MM.1S (cell line): Measurements from ENCODE around the gene HOXC9.
"Not testable (repeated sequence)": the region's sequence is repeated elsewhere in the genome, so short reads cannot be mapped to it uniquely, and the experiment has no call there.

Source experiments
- DNase-seq: peaks from one replicate; pipeline ENCODE4 v3.0.0-alpha.2; 2015
- H2AFZ ChIP-seq: fragments of 300-600 bp; sonication (generic); 2 replicates; pipeline ENCODE4 v1.6.0; 2016; ENCODE audit warnings: antibody characterized with exemption, low read length
- H3F3A ChIP-seq: fragments of 300-600 bp; sonication (generic); 2 replicates; pipeline ENCODE4 v1.6.1; 2016; ENCODE audit warnings: mild to moderate bottlenecking, antibody characterized with exemption, low read length, moderate library complexity, mixed read lengths; ENCODE audit not compliant: insufficient read depth
- H3K27ac ChIP-seq: fragments of 300-600 bp; sonication (generic); 2 replicates; pipeline ENCODE4 v1.5.1; 2016; ENCODE audit warnings: mild to moderate bottlenecking, low read length
- H3K27me3 ChIP-seq: fragments of 300-600 bp; sonication (generic); replicated peaks from 2 replicates; pipeline ENCODE4 v1.6.0; 2016; ENCODE audit warnings: low read length; ENCODE audit not compliant: insufficient read depth
- H3K36me3 ChIP-seq: fragments of 300-600 bp; sonication (generic); replicated peaks from 2 replicates; pipeline ENCODE4 v1.6.1; 2016; ENCODE audit warnings: mild to moderate bottlenecking, low read length, mixed read lengths; ENCODE audit not compliant: insufficient read depth
- H3K4me1 ChIP-seq: fragments of 300-600 bp; sonication (generic); 2 replicates; pipeline ENCODE4 v1.6.1; 2016; ENCODE audit warnings: low read length, mixed read lengths
- H3K4me2 ChIP-seq: fragments of 300-600 bp; sonication (generic); 2 replicates; pipeline ENCODE4 v1.6.0; 2016; ENCODE audit warnings: low read depth, low read length
- H3K4me3 ChIP-seq: fragments of 300-600 bp; sonication (generic); 2 replicates; pipeline ENCODE4 v1.5.1; 2016; ENCODE audit warnings: low read length, mixed read lengths
- H3K79me2 ChIP-seq: fragments of 300-600 bp; sonication (generic); 2 replicates; pipeline ENCODE4 v1.6.1; 2016; ENCODE audit warnings: mixed run types, low read length, mixed read lengths
- H3K9ac ChIP-seq: fragments of 300-600 bp; sonication (generic); 2 replicates; pipeline ENCODE4 v1.6.1; 2016; ENCODE audit warnings: low read length, mixed read lengths
- H3K9me2 ChIP-seq: fragments of 300-600 bp; sonication (generic); replicated peaks from 2 replicates; pipeline ENCODE4 v1.6.1; 2016; ENCODE audit warnings: mild to moderate bottlenecking, low read length, mixed read lengths; ENCODE audit not compliant: insufficient read depth
- H3K9me3 ChIP-seq: fragments of 300-600 bp; sonication (generic); replicated peaks from 2 replicates; pipeline ENCODE4 v1.6.1; 2016; ENCODE audit warnings: mild to moderate bottlenecking, low read length, mixed read lengths; ENCODE audit not compliant: insufficient read depth
- H4K20me1 ChIP-seq: fragments of 300-600 bp; sonication (generic); 2 replicates; pipeline ENCODE4 v1.6.1; 2016; ENCODE audit warnings: mild to moderate bottlenecking, low read length, moderate library complexity, mixed read lengths; ENCODE audit not compliant: insufficient read depth
- EZH2 ChIP-seq: fragments of 300-600 bp; sonication (generic); optimal IDR thresholded peaks from 2 replicates; pipeline ENCODE3; 2017; ENCODE audit warnings: low read depth, mild to moderate bottlenecking, antibody characterized with exemption, low read length, mixed read lengths
- EZH2phosphoT487 ChIP-seq: fragments of 300-600 bp; sonication (generic); IDR thresholded peaks from 2 replicates; pipeline ENCODE4 v1.6.1; 2018; ENCODE audit warnings: antibody characterized with exemption, low read length
- TF ChIP-seq, protein P1 (sequence below): fragments of 300-600 bp; sonication (generic); IDR thresholded peaks from 2 replicates; pipeline ENCODE4 v1.5.1; 2016; ENCODE audit warnings: antibody characterized with exemption, low read length, mixed read lengths

HOXC9 gene

DNA sequence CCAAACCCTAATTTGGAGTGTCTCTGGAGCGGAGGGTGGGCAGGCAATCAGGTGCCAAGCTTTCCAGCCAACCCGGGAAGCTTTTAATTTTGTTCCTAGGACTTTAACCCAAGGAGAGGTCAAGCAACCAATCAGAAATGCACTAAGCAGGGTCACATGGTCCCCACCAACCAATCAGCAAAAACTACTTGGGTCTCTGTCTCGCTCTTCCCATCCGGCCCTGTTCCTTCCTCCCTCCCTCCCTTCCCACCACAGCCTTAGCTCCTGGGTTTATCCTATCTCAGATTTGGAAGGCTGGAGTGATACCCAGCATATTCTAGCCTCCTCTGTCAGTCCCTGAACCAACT lies 40.2 kb downstream of the HOXC9 start:
- H4K20me1 ChIP-seq: no peaks in the 10 kb centered on the region
- TF ChIP-seq EZH2: no peak
- TF ChIP-seq, protein P1, sequence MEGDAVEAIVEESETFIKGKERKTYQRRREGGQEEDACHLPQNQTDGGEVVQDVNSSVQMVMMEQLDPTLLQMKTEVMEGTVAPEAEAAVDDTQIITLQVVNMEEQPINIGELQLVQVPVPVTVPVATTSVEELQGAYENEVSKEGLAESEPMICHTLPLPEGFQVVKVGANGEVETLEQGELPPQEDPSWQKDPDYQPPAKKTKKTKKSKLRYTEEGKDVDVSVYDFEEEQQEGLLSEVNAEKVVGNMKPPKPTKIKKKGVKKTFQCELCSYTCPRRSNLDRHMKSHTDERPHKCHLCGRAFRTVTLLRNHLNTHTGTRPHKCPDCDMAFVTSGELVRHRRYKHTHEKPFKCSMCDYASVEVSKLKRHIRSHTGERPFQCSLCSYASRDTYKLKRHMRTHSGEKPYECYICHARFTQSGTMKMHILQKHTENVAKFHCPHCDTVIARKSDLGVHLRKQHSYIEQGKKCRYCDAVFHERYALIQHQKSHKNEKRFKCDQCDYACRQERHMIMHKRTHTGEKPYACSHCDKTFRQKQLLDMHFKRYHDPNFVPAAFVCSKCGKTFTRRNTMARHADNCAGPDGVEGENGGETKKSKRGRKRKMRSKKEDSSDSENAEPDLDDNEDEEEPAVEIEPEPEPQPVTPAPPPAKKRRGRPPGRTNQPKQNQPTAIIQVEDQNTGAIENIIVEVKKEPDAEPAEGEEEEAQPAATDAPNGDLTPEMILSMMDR: no peak
- no peak for TF ChIP-seq EZH2phosphoT487
- no peaks in the 10 kb centered on the region for H3K4me1 ChIP-seq
- no peaks in the 10 kb centered on the region for H3K79me2 ChIP-seq
- H3K9ac ChIP-seq: no peak overlapping the region
- no peaks in the 10 kb centered on the region for H3F3A ChIP-seq
- H3K36me3 ChIP-seq: no peaks in the 10 kb centered on the region
- peak overlapping the region; percentile 41; the same call in 1 of the 2 replicates for H3K4me3 ChIP-seq
- no peaks in the 10 kb centered on the region for H3K9me3 ChIP-seq
- peak overlapping the region; percentile 40 for H3K4me2 ChIP-seq
- H3K9me2 ChIP-seq: no peaks in the 10 kb centered on the region
- peak overlapping the region; percentile 59 for H2AFZ ChIP-seq
- no peak overlapping the region for H3K27ac ChIP-seq
- peaks cover 74% of the 10 kb centered on the region for H3K27me3 ChIP-seq
- DNase-seq: no peak

DNA sequence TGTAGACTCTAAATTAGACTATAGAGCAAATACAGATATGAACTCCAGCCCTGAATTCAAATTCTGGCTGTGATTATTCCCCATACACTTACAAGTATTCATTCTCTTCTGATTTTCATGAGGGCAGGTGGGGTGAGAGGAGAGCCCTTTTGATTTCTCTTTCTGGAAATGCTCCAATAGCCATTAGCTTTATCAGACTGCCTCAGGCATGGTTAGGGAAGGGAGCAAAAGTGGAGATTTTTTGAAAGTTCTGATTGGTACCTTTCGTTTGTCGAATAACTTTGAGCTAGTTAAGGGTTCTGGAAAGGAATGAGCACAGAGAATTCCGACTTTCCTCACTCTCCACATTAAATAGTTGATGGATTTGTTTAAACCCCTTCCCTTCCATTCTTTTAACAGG lies 40.7 kb downstream of the HOXC9 start:
- no peak for DNase-seq
- H3K27me3 ChIP-seq: peaks cover 74% of the 10 kb centered on the region
- H3K36me3 ChIP-seq: no peaks in the 10 kb centered on the region
- peak overlapping the region; percentile 41; the same call in 1 of the 2 replicates for H3K4me3 ChIP-seq
- no peak overlapping the region for H3K27ac ChIP-seq
- H3K9me2 ChIP-seq: no peaks in the 10 kb centered on the region
- H2AFZ ChIP-seq: peak overlapping the region; percentile 59
- TF ChIP-seq EZH2phosphoT487 (no peak), EZH2 (no peak)
- TF ChIP-seq, protein P1: no peak
- H3F3A ChIP-seq: no peaks in the 10 kb centered on the region
- no peaks in the 10 kb centered on the region for H3K4me1 ChIP-seq
- no peaks in the 10 kb centered on the region for H3K9me3 ChIP-seq
- no peak overlapping the region for H3K9ac ChIP-seq
- no peaks in the 10 kb centered on the region for H4K20me1 ChIP-seq
- H3K4me2 ChIP-seq: peak overlapping the region; percentile 40
- H3K79me2 ChIP-seq: no peaks in the 10 kb centered on the region

DNA sequence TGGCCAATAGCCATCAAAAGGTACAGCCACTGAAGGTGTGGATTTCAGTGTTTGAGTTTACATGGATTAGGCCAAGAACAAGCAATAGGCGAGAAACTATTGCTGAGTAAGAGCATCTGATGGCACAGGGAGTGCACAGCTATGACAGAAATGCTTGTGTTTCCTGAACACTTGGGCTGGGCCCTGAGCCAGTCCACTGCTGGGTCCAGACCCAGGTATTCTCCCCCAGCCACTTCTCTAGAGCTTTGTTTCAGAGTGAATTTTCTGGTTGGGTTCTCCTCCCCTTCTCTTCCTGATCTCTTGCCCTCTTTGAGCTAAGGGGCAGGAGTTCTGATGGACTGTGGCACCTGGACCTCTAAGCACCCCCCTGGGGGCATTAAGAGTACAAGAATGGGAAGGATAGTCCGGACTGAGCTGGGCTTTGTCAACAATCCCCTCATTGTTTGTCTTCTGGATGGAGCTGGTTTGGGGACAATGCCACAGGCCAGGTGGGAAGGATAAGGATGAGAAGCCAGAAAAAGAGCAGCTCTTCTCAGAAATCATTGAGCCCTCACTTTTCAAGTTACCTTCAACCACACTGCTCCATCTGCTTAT lies 41.2 kb downstream of the HOXC9 start:
- H3K4me1 ChIP-seq: no peaks in the 10 kb centered on the region

DNA sequence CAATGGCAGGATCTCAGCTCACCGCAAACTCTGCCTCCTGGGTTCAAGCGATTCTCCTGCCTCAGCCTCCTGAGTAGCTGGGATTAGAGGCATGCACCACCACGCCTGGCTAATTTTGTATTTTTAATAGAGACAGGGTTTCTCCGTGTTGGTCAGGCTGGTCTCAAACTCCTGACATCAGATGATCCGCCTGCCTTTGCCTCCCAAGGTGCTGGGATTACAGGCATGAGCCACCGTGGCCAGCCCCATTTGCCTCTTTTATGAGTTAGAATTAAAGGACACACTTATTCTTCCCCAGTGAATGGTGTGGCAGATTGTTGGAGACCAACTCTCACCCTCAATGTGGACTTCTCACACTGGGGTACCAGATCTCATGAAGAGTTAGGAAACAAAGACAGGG lies 42.1 kb downstream of the HOXC9 start:
- not testable (repeated sequence) for H3K4me2 ChIP-seq, H4K20me1 ChIP-seq, DNase-seq, H3K27ac ChIP-seq, H2AFZ ChIP-seq, H3K9ac ChIP-seq, H3F3A ChIP-seq, H3K79me2 ChIP-seq, H3K9me2 ChIP-seq, H3K9me3 ChIP-seq, H3K36me3 ChIP-seq, H3K4me3 ChIP-seq, H3K4me1 ChIP-seq
- peaks cover 75% of the 10 kb centered on the region for H3K27me3 ChIP-seq

More for the DNA sequence above, 41.2 kb downstream of the HOXC9 start:
- TF ChIP-seq EZH2 (no peak), EZH2phosphoT487 (no peak)
- TF ChIP-seq, protein P1: no peak
- Histone ChIP-seq H2AFZ (no peak overlapping the region), H3K36me3 (no peaks in the 10 kb centered on the region), H4K20me1 (no peaks in the 10 kb centered on the region), H3K4me2 (no peak overlapping the region), H3K79me2 (no peaks in the 10 kb centered on the region), H3K9ac (no peak overlapping the region), H3F3A (no peaks in the 10 kb centered on the region), H3K27me3 (peaks cover 74% of the 10 kb centered on the region), H3K4me3 (no peak overlapping the region), H3K9me2 (no peaks in the 10 kb centered on the region), H3K9me3 (no peaks in the 10 kb centered on the region), H3K27ac (no peak overlapping the region)
- no peak for DNase-seq
